Stimulated activated CD8-positive, alpha-beta memory T cell treated with anti-CD3 and anti-CD28 coated beads, Interleukin-2, amount 100 ng/mL, for 48 hours (primary cell): ENCODE results near the gene PLPP4.

Experiments
- DNase-seq, 2 donors: peaks; one replicate each; pipeline ENCODE4 v3.0.0-alpha.2; 2020; ENCODE audit warnings: low read depth in 2 of 2

PLPP4 gene

GRCh38 chr10:120575411-120575810 lies 118.4 kb downstream of the PLPP4 start:
- DNase-seq: no peak

GRCh38 chr10:120578134-120578533 lies 121.1 kb downstream of the PLPP4 start:
- DNase-seq: no peak

- no peak for DNase-seq
These were observed 121.9 kb downstream of the PLPP4 start for GRCh38 chr10:120578890-120579289.

GRCh38 chr10:120580918-120581895 lies 124.2 kb downstream of the PLPP4 start:
- DNase-seq: no peak

GRCh38 chr10:120582753-120583152 lies 125.7 kb downstream of the PLPP4 start:
- no peak for DNase-seq

GRCh38 chr10:120583424-120584108 lies 126.5 kb downstream of the PLPP4 start:
- DNase-seq: no peak

- no peak for DNase-seq
These were observed 127.8 kb downstream of the PLPP4 start for GRCh38 chr10:120584786-120585185.

- no peak for DNase-seq
These were observed 129.4 kb downstream of the PLPP4 start for GRCh38 chr10:120586471-120586872.

GRCh38 chr10:120587061-120587460 lies 130.0 kb downstream of the PLPP4 start:
- DNase-seq: no peak

- no peak for DNase-seq
These were observed 131.3 kb downstream of the PLPP4 start for GRCh38 chr10:120588311-120588710.

- DNase-seq: no peak
These were observed 136.7 kb downstream of the PLPP4 start for GRCh38 chr10:120593693-120594092.

GRCh38 chr10:120597902-120598301 lies 140.9 kb downstream of the PLPP4 start:
- no peak for DNase-seq

- no peak for DNase-seq
These were observed 141.4 kb downstream of the PLPP4 start for GRCh38 chr10:120598386-120598785.

GRCh38 chr10:120599200-120599724 lies 142.2 kb downstream of the PLPP4 start:
- DNase-seq: no peak

- no peak for DNase-seq
These were observed 144.0 kb downstream of the PLPP4 start for GRCh38 chr10:120600871-120601649.

- no peak for DNase-seq
These were observed 145.0 kb downstream of the PLPP4 start for GRCh38 chr10:120601999-120602398.

- no peak for DNase-seq
These were observed 148.4 kb downstream of the PLPP4 start for GRCh38 chr10:120605410-120605809.

- DNase-seq: no peak
These were observed 149.2 kb downstream of the PLPP4 start for GRCh38 chr10:120606051-120606764.

GRCh38 chr10:120607016-120607709 lies 150.1 kb downstream of the PLPP4 start:
- no peak for DNase-seq
